ENCODE data around the gene PLCB1.

DNA sequence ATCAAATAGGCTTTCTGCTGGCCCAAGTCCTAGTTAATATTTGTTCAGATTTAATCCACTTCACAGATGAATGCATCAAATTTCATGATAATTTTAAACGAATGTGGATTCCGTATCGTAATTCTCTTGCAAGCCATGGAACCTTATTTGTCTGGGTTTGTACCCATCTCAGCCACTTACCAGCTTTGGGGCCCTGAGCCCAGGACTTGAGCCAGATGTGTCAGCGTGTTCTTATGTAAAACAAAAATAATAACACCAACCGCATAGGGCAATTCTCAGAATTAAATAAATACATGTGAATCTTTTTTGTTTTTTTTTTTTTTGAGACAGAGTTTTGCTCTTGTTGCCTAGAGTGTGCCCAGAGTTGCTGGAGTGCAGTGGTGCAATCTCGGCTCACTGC, 654.3 kb downstream of the PLCB1 start:
- TF ChIP-seq, protein P1, sequence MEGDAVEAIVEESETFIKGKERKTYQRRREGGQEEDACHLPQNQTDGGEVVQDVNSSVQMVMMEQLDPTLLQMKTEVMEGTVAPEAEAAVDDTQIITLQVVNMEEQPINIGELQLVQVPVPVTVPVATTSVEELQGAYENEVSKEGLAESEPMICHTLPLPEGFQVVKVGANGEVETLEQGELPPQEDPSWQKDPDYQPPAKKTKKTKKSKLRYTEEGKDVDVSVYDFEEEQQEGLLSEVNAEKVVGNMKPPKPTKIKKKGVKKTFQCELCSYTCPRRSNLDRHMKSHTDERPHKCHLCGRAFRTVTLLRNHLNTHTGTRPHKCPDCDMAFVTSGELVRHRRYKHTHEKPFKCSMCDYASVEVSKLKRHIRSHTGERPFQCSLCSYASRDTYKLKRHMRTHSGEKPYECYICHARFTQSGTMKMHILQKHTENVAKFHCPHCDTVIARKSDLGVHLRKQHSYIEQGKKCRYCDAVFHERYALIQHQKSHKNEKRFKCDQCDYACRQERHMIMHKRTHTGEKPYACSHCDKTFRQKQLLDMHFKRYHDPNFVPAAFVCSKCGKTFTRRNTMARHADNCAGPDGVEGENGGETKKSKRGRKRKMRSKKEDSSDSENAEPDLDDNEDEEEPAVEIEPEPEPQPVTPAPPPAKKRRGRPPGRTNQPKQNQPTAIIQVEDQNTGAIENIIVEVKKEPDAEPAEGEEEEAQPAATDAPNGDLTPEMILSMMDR (IDR thresholded peaks at IDR 0.05; ENCODE audit: low read depth, low read length): no peak
- no peak for TF ChIP-seq POLR2A (IDR thresholded peaks at IDR 0.05; ENCODE audit: extremely low read depth, insufficient read length)
